Measurements from ENCODE around the gene NOL4L. TPM values are rescaled to one million over a fixed set of nuclear protein-coding genes. Genes with fewer than 3 reads are reported as not detected.

NOL4L gene
- total and polyA plus RNA-seq, 9 donors: 3.3 to 17.1 (median 10.6) TPM

DNA sequence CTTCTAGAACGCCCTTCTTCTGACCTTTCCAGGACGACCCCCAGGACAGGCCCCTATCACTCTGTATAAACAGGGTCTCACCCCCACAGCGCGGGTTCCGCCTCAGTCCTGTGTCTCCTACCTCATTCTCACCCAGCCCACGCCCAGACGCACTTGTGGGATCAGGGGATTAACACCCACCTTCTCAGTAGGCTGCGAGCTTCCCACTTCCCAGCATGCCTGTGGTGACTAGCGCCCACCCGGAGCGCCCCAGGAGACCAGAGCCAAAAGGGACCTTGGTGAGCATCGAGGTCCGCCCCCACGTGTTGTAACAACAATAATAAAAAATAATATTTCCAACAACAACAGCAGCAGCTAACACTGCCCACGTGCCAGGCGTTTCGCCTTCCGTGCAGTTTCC, 40.9 kb upstream of the NOL4L start:
- Histone ChIP-seq H3K4me3 (no peak overlapping the region), H3K36me3 (no peaks in the 10 kb centered on the region), H3K4me1 (ENCODE audit: insufficient read depth) (peaks cover 6% of the 10 kb centered on the region), H3K27ac (no peak overlapping the region), H3K9me3 (no peaks in the 10 kb centered on the region), H3K27me3 (no peaks in the 10 kb centered on the region)
- intact Hi-C loops (cut with DNase I): no loop called here
- DNase-seq: no peak
- 65 to 85% (median 80%) methylated on average over 18 of the region's 18 CpGs for WGBS, 3 donors
- TF ChIP-seq, protein P1, sequence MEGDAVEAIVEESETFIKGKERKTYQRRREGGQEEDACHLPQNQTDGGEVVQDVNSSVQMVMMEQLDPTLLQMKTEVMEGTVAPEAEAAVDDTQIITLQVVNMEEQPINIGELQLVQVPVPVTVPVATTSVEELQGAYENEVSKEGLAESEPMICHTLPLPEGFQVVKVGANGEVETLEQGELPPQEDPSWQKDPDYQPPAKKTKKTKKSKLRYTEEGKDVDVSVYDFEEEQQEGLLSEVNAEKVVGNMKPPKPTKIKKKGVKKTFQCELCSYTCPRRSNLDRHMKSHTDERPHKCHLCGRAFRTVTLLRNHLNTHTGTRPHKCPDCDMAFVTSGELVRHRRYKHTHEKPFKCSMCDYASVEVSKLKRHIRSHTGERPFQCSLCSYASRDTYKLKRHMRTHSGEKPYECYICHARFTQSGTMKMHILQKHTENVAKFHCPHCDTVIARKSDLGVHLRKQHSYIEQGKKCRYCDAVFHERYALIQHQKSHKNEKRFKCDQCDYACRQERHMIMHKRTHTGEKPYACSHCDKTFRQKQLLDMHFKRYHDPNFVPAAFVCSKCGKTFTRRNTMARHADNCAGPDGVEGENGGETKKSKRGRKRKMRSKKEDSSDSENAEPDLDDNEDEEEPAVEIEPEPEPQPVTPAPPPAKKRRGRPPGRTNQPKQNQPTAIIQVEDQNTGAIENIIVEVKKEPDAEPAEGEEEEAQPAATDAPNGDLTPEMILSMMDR (IDR thresholded peaks at IDR 0.05): no peak
- TF ChIP-seq POLR2A (IDR thresholded peaks at IDR 0.05) (no peak), EP300 (IDR thresholded peaks at IDR 0.05) (no peak)

- TF ChIP-seq, protein P1 (IDR thresholded peaks at IDR 0.05): no peak
- TF ChIP-seq POLR2A (IDR thresholded peaks at IDR 0.05): no peak
- no peak for TF ChIP-seq EP300 (IDR thresholded peaks at IDR 0.05)
- Histone ChIP-seq H3K4me3 (no peak overlapping the region), H3K27ac (no peak overlapping the region), H3K4me1 (ENCODE audit: insufficient read depth) (peaks cover 6% of the 10 kb centered on the region), H3K27me3 (no peaks in the 10 kb centered on the region), H3K36me3 (no peaks in the 10 kb centered on the region), H3K9me3 (no peaks in the 10 kb centered on the region)
- intact Hi-C loops (cut with DNase I): no loop called here
- no peak for DNase-seq
- WGBS, 3 donors: 94 to 95% (median 94%) methylated on average over 5 of the region's 5 CpGs
Observed at GRCh38 chr20:32624687-32625345, 39.7 kb upstream of the NOL4L start.

GRCh38 chr20:32623667-32624157, 38.6 kb upstream of the NOL4L start:
- no peaks in the 10 kb centered on the region for H3K27me3 ChIP-seq
- intact Hi-C loops (cut with DNase I): no loop called here
- peaks cover 6% of the 10 kb centered on the region for H3K4me1 ChIP-seq (ENCODE audit: insufficient read depth)
- no peak overlapping the region for H3K4me3 ChIP-seq
- no peaks in the 10 kb centered on the region for H3K36me3 ChIP-seq
- H3K27ac ChIP-seq: no peak overlapping the region
- DNase-seq: no peak
- TF ChIP-seq, protein P1 (IDR thresholded peaks at IDR 0.05): no peak
- TF ChIP-seq EP300 (IDR thresholded peaks at IDR 0.05) (no peak), POLR2A (IDR thresholded peaks at IDR 0.05) (no peak)
- WGBS, 3 donors: 62 to 78% (median 75%) methylated on average over 10 to 18 of the region's 18 CpGs
- H3K9me3 ChIP-seq: no peaks in the 10 kb centered on the region

DNA sequence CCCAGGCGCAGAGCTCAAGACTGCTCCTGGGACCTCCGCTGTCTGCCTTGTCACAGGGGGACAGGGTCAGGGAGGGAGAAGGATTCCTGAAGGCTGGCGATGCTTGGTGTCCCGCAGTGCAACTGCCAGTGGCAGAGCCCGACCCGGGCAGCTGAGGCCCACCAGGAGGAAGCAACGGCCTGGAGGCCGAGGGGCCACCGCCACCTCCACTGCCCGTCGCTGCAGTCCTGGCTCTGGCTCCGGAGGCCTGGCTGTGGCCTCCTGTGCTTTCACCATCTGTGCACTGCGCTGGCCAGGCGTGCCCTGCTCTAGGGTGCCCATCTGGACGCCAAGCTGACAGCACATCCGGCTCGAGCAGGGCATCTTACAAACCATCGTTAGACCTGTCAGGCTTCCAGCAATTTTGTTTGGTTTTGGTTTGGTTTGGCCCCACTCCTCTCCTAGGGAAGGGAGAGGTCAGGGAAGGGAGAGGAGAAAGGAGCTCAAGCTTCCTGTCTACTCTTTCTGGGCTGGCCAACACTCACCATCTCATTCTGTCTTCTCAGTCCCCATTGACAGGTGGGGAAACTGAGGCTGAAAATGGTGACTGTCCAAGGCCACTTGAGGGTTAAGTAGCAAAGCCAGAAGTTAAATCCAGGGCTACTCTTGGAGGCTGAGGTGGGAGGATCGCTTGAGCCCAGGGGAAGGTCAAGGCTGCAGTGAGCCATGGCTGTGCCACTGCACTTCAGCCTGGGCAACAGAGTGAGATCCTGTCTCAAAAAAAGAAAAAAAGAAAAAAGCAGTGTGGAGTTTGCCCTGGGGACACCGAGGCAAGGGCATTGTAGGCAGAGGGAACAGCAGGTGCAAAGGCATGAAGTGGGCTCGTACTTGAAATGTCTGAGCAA, 37.7 kb upstream of the NOL4L start:
- WGBS, 3 donors: 73 to 78% (median 75%) methylated on average over 16 to 21 of the region's 21 CpGs
- intact Hi-C loops (cut with DNase I): no loop called here
- Histone ChIP-seq H3K27me3 (no peaks in the 10 kb centered on the region), H3K4me3 (no peak overlapping the region), H3K27ac (no peak overlapping the region), H3K9me3 (no peaks in the 10 kb centered on the region), H3K4me1 (ENCODE audit: insufficient read depth) (peaks cover 6% of the 10 kb centered on the region), H3K36me3 (no peaks in the 10 kb centered on the region)
- DNase-seq: no peak
- TF ChIP-seq, protein P1 (IDR thresholded peaks at IDR 0.05): no peak
- TF ChIP-seq POLR2A (IDR thresholded peaks at IDR 0.05) (no peak), EP300 (IDR thresholded peaks at IDR 0.05) (no peak)
